Measurements from ENCODE around the gene WDR75. TPM values are rescaled to one million over a fixed set of nuclear protein-coding genes. Genes with fewer than 3 reads are reported as not detected.

Gene WDR75
- total and polyA plus RNA-seq, 2 of the 4 experiments (the other 2 are of a cell fraction) = 21.7 to 52.2 TPM

GRCh38 chr2:189501487-189501886, 60.2 kb downstream of the WDR75 start:
- Histone ChIP-seq H3K14ac (replicated peaks; ENCODE audit: low read depth, low read length) (no peak overlapping the region), H3K4me2 (ENCODE audit: low read depth, low read length) (no peak overlapping the region), H4K8ac (ENCODE audit: low read depth in 2 of 2, low read length in 2 of 2) (no peak overlapping the region), H2BK15ac (ENCODE audit: low read depth, low read length) (no peak overlapping the region), H3K4me1 (ENCODE audit: control insufficient read depth, insufficient read depth, low read length) (no peaks in the 10 kb centered on the region), H3K18ac (ENCODE audit: low read depth, low read length) (no peak overlapping the region), H3K4ac (ENCODE audit: low read depth, low read length) (no peak overlapping the region), H3K9ac (ENCODE audit: low read depth, low read length) (no peak overlapping the region), H4K5ac (ENCODE audit: low read depth, low read length) (no peak overlapping the region), H2BK20ac (ENCODE audit: low read depth, low read length) (no peak overlapping the region), H3K9me3 (ENCODE audit: control insufficient read depth, insufficient read depth, low read length) (no peaks in the 10 kb centered on the region), H2BK120ac (ENCODE audit: low read depth, low read length) (no peak overlapping the region), H4K20me1 (ENCODE audit: insufficient read depth, low read length) (no peaks in the 10 kb centered on the region), H3K23ac (ENCODE audit: low read depth, low read length) (no peak overlapping the region), H2AFZ (replicated peaks; ENCODE audit: low read length, poor library complexity) (no peak overlapping the region), H3K4me3 (ENCODE audit: insufficient read depth, low read depth, low read length) (no peak overlapping the region), H4K91ac (ENCODE audit: insufficient read depth, low read depth, low read length) (no peak overlapping the region), H3K27ac (ENCODE audit: insufficient read depth, low read length) (no peak overlapping the region), H2BK5ac (ENCODE audit: low read depth, low read length, poor library complexity, severe bottlenecking) (no peak overlapping the region), H3K36me3 (ENCODE audit: control insufficient read depth, insufficient read depth, low read length) (no peaks in the 10 kb centered on the region), H3K56ac (ENCODE audit: extremely low read depth, insufficient read depth, low read length) (no peak overlapping the region), H3K27me3 (ENCODE audit: control insufficient read depth, insufficient read depth, low read length) (no peaks in the 10 kb centered on the region; the same call in 1 of the 2 replicates), H2AK5ac (ENCODE audit: low read depth, low read length) (no peak overlapping the region), H3K79me1 (ENCODE audit: low read depth in 1 of 2, low read length in 2 of 2) (no peaks in the 10 kb centered on the region), H3K9me1 (ENCODE audit: insufficient read depth, low read length) (no peaks in the 10 kb centered on the region), H2AK9ac (replicated peaks; ENCODE audit: low read depth, low read length, poor library complexity) (no peak overlapping the region)
- WGBS, 2 experiments (ENCODE audit: extremely low coverage in 2 of 2, insufficient read length in 1 of 2) = no CpG with 5 or more reads among the region's 2 CpGs
- DNase-seq (no peak), ATAC-seq (ENCODE audit: low read depth) (no peak)
- dilution Hi-C loops (cut with HindIII; ENCODE audit: low sequenced_read_pairs, unreplicated experiment) (no loop called here), in situ Hi-C loops (cut with MboI; ENCODE audit: low sequenced_read_pairs) (no loop called here), intact Hi-C loops (cut with micrococcal nuclease) (no loop called here)
- TF ChIP-seq BHLHE40 (IDR thresholded peaks at IDR 0.05; ENCODE audit: low read depth, low read length) (no peak), SMC3 (IDR thresholded peaks at IDR 0.05; ENCODE audit: low read depth, low read length) (no peak), MAFK (IDR thresholded peaks at IDR 0.05; ENCODE audit: low read depth, low read length) (no peak), USF2 (IDR thresholded peaks at IDR 0.05; ENCODE audit: low read depth, low read length) (no peak), MXI1 (IDR thresholded peaks at IDR 0.05; ENCODE audit: borderline replicate concordance, low read depth, low read length) (no peak), ELK1 (IDR thresholded peaks at IDR 0.05; ENCODE audit: borderline replicate concordance, low read depth, low read length) (no peak), NFE2L2 (IDR thresholded peaks at IDR 0.05; ENCODE audit: low read depth, low read length) (no peak), CEBPB (IDR thresholded peaks at IDR 0.05; ENCODE audit: low read depth, low read length) (no peak), FOS (IDR thresholded peaks at IDR 0.05; ENCODE audit: low read depth, low read length) (no peak), CHD1 (IDR thresholded peaks at IDR 0.05; ENCODE audit: low read depth, low read length) (no peak), POLR2A (IDR thresholded peaks at IDR 0.05; ENCODE audit: low read depth, low read length) (no peak), MAZ (IDR thresholded peaks at IDR 0.05; ENCODE audit: borderline replicate concordance, low read depth, low read length) (no peak), RFX5 (IDR thresholded peaks at IDR 0.05; ENCODE audit: low read depth, low read length) (no peak), RCOR1 (IDR thresholded peaks at IDR 0.05; ENCODE audit: insufficient replicate concordance, low read length) (no peak), RAD21 (IDR thresholded peaks at IDR 0.05; ENCODE audit: low read length) (no peak), CTCF (conservative IDR thresholded peaks at IDR 0.05; ENCODE audit: low read depth, low read length) (no peak)
- POLR2A ChIA-PET (ENCODE audit: unreplicated experiment) = no interaction called here
- CTCF ChIA-PET = interaction anchor here (0.6 to 0.7 kb wide), 2 partner anchors 24 to 127 kb away, joined by 3 read pairs; no protein-coding TSS in a partner anchor
- no TSS peak for BruUV-seq (replicated peaks)

Data from IMR-90 (cell line).